ENCODE measurements around the gene HNRNPL.
A peak's percentile ranks its signal among the peaks of the same experiment; 100 is the strongest.

Gene HNRNPL

DNA sequence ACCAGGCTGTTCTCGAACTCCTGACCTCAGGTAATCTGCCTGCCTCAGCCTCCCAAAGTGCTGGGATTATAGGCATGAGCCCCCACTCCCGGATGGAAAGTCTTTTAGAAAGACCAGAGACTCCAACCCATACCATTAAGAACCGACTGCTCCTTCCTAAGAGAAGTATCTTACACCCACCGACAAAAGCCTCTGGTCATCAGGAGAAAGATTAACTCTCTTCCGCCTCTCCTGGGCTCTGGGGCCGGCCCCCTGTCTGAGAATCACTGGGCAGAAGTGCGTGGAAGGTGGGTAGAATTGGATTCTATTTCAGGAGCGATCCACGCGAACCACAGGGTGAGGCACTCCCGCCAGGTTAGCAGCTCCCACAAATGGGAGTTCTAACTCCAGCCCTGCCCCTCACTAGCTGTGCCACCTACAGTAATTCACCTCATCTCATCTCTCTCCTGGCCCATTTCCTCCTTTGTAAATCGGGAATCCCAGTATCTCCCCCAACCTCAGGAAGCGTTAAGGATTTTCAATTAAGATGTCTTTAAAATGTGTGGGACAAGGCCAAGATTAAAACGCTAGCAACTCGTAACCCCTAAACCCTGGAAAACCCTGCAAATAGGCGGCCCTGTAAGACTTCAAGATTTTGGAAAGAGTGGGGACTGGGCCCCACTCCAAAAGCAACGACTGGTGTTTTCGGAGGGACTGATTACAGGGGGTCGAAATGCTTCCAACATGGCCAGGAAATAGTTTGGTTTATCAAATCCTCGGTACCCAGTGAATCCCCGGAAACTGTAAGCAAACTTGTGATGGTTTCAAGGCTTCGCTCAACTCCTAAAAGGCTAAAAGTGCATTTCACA, 1.3 kb downstream of the HNRNPL start:
- H3K4me3 ChIP-seq (ENCODE audit: low read depth, low read length), result peak overlapping the region; percentile 59
- TF ChIP-seq, protein P1, sequence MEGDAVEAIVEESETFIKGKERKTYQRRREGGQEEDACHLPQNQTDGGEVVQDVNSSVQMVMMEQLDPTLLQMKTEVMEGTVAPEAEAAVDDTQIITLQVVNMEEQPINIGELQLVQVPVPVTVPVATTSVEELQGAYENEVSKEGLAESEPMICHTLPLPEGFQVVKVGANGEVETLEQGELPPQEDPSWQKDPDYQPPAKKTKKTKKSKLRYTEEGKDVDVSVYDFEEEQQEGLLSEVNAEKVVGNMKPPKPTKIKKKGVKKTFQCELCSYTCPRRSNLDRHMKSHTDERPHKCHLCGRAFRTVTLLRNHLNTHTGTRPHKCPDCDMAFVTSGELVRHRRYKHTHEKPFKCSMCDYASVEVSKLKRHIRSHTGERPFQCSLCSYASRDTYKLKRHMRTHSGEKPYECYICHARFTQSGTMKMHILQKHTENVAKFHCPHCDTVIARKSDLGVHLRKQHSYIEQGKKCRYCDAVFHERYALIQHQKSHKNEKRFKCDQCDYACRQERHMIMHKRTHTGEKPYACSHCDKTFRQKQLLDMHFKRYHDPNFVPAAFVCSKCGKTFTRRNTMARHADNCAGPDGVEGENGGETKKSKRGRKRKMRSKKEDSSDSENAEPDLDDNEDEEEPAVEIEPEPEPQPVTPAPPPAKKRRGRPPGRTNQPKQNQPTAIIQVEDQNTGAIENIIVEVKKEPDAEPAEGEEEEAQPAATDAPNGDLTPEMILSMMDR (IDR thresholded peaks at IDR 0.05; ENCODE audit: control insufficient read depth, extremely low read depth, insufficient read depth), result no peak
- DNase-seq (ENCODE audit: low read depth), result no peak

DNA sequence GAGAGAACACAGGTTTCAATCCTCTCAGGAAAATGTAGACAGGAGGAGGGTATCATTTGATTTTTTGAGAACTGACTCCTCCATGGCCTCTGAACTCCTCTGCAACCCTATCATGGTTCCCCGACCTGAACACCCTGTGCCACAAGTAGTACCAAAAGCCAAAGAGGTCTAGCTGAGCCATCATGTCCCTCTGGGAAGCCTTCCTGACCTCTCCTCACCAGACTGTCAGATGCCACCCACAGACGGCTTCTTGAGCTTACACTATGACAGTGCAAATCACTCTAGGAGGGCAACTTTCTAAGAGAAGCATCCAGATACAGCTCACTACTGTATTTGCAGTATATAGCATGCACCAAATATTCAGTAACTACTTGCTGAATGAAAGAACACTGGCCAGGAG, 3.7 kb downstream of the HNRNPL start:
- TF ChIP-seq, protein P1 (IDR thresholded peaks at IDR 0.05; ENCODE audit: control insufficient read depth, extremely low read depth, insufficient read depth), result no peak
- DNase-seq (ENCODE audit: low read depth), result no peak
- no peak overlapping the region for H3K4me3 ChIP-seq (ENCODE audit: low read depth, low read length)

GRCh38 chr19:38845374-38846024, 4.3 kb downstream of the HNRNPL start:
- TF ChIP-seq, protein P1 (IDR thresholded peaks at IDR 0.05; ENCODE audit: control insufficient read depth, extremely low read depth, insufficient read depth), result no peak
- no peak for DNase-seq (ENCODE audit: low read depth)
- H3K4me3 ChIP-seq (ENCODE audit: low read depth, low read length), result no peak overlapping the region

- DNase-seq (ENCODE audit: low read depth), result no peak
- H3K4me3 ChIP-seq (ENCODE audit: low read depth, low read length), result no peak overlapping the region
- TF ChIP-seq, protein P1 (IDR thresholded peaks at IDR 0.05; ENCODE audit: control insufficient read depth, extremely low read depth, insufficient read depth), result no peak
Observed at GRCh38 chr19:38844093-38844686, 5.6 kb downstream of the HNRNPL start.

DNA sequence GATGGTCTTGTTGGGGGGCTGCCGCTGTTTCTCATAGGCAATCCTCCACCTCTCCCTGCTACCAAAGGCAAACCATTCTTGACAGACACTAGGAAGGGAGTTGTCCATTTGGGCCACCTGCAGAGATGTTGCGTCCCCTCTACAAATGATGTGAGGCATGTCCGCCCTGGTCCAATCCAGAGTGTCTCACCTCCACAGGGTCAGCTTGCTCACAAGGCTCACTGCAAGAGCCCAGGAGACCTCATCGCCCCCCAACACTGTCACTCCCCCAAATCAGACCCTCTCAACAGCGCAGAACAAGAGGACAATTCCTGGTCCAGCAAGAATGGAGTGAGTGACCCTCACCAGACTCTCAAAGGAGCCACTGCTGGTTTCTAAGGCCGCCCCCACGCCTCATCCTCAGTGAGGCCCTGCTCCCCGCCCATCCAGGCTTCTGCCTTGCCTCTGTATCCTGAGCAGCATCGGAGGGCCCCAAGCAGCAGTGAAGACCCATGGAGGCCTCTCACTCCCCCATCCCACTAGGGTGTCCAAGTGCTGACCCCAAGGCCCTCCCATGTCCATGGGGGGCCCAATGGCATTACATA, 6.5 kb downstream of the HNRNPL start:
- DNase-seq (ENCODE audit: low read depth), result no peak
- H3K4me3 ChIP-seq (ENCODE audit: low read depth, low read length), result no peak overlapping the region
- TF ChIP-seq, protein P1 (IDR thresholded peaks at IDR 0.05; ENCODE audit: control insufficient read depth, extremely low read depth, insufficient read depth), result no peak

DNA sequence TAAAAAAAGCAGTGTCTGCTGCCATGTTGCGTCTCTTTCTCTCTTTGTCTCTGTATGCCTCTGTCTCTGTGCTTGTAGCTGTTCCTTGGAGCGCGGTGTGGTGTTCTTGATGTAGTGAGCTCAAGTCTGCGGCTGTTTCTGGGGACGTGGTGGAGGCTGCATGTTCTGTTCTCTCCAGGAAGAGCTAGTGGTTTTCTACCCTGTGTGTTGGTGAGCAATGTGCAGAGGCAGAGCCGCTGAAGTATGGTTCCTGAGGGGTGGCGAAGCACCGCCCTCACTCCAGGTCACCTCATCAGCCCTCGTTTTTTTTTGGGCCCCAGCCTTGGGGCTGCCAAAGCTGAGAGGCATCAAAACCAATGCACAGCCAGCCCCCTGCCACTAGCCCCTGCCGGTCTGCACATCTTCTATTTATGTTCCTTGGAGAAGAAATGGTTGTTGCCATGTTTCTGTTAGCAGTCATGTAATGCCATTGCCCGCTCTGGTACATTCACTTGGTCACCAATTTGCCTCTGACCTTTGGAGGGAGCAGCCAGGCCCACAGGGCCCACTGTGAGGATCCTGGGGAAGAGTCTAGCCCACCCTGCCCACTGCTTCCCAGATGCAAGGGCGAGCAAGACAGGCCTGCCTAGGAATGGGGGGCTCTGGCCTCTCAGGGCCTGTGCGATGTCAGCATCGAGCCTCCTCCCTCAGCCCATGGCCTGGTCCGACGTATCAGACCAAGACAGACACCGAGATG, 7.2 kb downstream of the HNRNPL start:
- TF ChIP-seq, protein P1 (IDR thresholded peaks at IDR 0.05; ENCODE audit: control insufficient read depth, extremely low read depth, insufficient read depth), result no peak
- H3K4me3 ChIP-seq (ENCODE audit: low read depth, low read length), result no peak overlapping the region
- no peak for DNase-seq (ENCODE audit: low read depth)

Measured in LNCaP clone FGC (cell line).